SK-N-SH treated with all-trans-retinoic acid at 6 μM for 48 hours (cell line): ENCODE measurements around the gene TPP2.

ENCODE experiments used
- BACH2 ChIP-seq: fragments of 250-450 bp; sonication (Bioruptor Pico); IDR thresholded peaks from 2 replicates; pipeline ENCODE4 v1.9.0; 2021; ENCODE audit warnings: mild to moderate bottlenecking, borderline replicate concordance
- PATZ1 ChIP-seq: fragments of 250-450 bp; sonication (Bioruptor Pico); IDR thresholded peaks from 2 replicates; pipeline ENCODE4 v1.8.0; 2020; ENCODE audit warnings: mild to moderate bottlenecking, moderate library complexity, borderline replicate concordance
- RARB ChIP-seq: fragments of 250-450 bp; sonication (Bioruptor Pico); IDR thresholded peaks from 2 replicates; pipeline ENCODE4 v1.8.0; 2021; ENCODE audit warnings: mild to moderate bottlenecking, moderate library complexity
- TOX ChIP-seq: fragments of 250-450 bp; sonication (Bioruptor Pico); IDR thresholded peaks from 2 replicates; pipeline ENCODE4 v1.8.0; 2021; ENCODE audit warnings: mild to moderate bottlenecking, moderate library complexity, borderline replicate concordance
- ZFP30 ChIP-seq: fragments of 450-650 bp; formaldehyde crosslinking; IDR thresholded peaks from 2 replicates; pipeline ENCODE4 v1.5.0; 2022; ENCODE audit warnings: mild to moderate bottlenecking, moderate library complexity
- ZNF8 ChIP-seq: fragments of 450-650 bp; formaldehyde crosslinking; IDR thresholded peaks from 2 replicates; pipeline ENCODE4 v1.5.0; 2020; ENCODE audit warnings: mild to moderate bottlenecking, moderate library complexity

- TF ChIP-seq RARB (CRISPR knock-in tag) (no peak), BACH2 (CRISPR knock-in tag) (no peak), ZFP30 (CRISPR knock-in tag) (no peak), ZNF8 (CRISPR knock-in tag) (no peak), TOX (no peak), PATZ1 (CRISPR knock-in tag) (no peak)
Measured at GRCh38 chr13:102617697-102618350, 21.0 kb downstream of the TPP2 start.
